CD4-positive, alpha-beta T cell (primary cell): Measurements from ENCODE around the gene IL15. TPM values are rescaled to one million over a fixed set of nuclear protein-coding genes. Genes with fewer than 3 reads are reported as not detected.

Source experiments
- ATAC-seq: fragments of 200-7000 bp; cut with Tn5 transposase; one replicate; pipeline ENCODE4 v1.10.0; 2022; ENCODE audit warnings: mild to moderate bottlenecking; ENCODE audit not compliant: poor library complexity
- CTCF ChIA-PET: fragments of 350-600 bp; sonication (Branson Sonifier 250); formaldehyde crosslinking; loops from one replicate; lab custom pipeline; 2021; ENCODE audit warnings: antibody characterized with exemption, inconsistent platforms; lab: Charles Lee
- POLR2A ChIA-PET: fragments of 350-600 bp; sonication (Branson Sonifier 250); formaldehyde crosslinking; loops from one replicate; lab custom pipeline; 2021; ENCODE audit warnings: antibody characterized with exemption, inconsistent platforms; lab: Charles Lee
- DNase-seq, 14 experiments: peaks; one replicate each; pipeline ENCODE4 v3.0.0-alpha.2; 2013 to 2020; ENCODE audit warnings: mixed read lengths in 2 of 14
- H3K27ac ChIP-seq, 2 donors: one replicate each; pipeline versions ENCODE4 v1.5.1 to v1.7.0; 2013; ENCODE audit warnings: low read length in 2 of 2, low read depth in 1 of 2, mild to moderate bottlenecking in 1 of 2
- H3K27me3 ChIP-seq, 2 experiments: 1 replicate in 1 of 2; 2 replicates in 1 of 2; pipeline versions ENCODE4 v1.6.1 to v1.7.0; 2013; ENCODE audit warnings: low read length in 2 of 2, control low read depth in 1 of 2, mild to moderate bottlenecking in 1 of 2, moderate library complexity in 1 of 2; ENCODE audit not compliant: insufficient read depth in 2 of 2, control insufficient read depth in 1 of 2
- H3K36me3 ChIP-seq: one replicate; pipeline ENCODE4 v1.6.1; 2013; ENCODE audit warnings: low read length, control low read depth; ENCODE audit not compliant: insufficient read depth
- H3K4me1 ChIP-seq: one replicate; pipeline ENCODE4 v1.6.1; 2013; ENCODE audit warnings: low read length, control low read depth; ENCODE audit not compliant: insufficient read depth
- H3K4me3 ChIP-seq: one replicate; pipeline ENCODE4 v1.5.1; 2013; ENCODE audit warnings: mild to moderate bottlenecking, low read length, moderate library complexity
- H3K9me3 ChIP-seq, 2 experiments: 1 replicate in 1 of 2; 2 replicates in 1 of 2; pipeline versions ENCODE4 v1.6.1 to v1.7.0; 2013; ENCODE audit warnings: low read length in 2 of 2, mild to moderate bottlenecking in 2 of 2, control low read depth in 1 of 2, moderate library complexity in 1 of 2; ENCODE audit not compliant: control insufficient read depth in 1 of 2, insufficient read depth in 1 of 2
- H3K27ac Mint-ChIP-seq: one replicate; pipeline ENCODE4 v1.8.0; 2020; ENCODE audit warnings: mixed read lengths
- H3K27me3 Mint-ChIP-seq: one replicate; pipeline ENCODE4 v1.8.0; 2021; ENCODE audit warnings: mixed read lengths
- H3K36me3 Mint-ChIP-seq: one replicate; pipeline ENCODE4 v1.8.0; 2021; ENCODE audit warnings: low read depth, mixed read lengths
- H3K4me1 Mint-ChIP-seq: one replicate; pipeline ENCODE4 v1.8.0; 2021; ENCODE audit warnings: low read depth, mixed read lengths
- H3K4me3 Mint-ChIP-seq: one replicate; pipeline ENCODE4 v1.8.0; 2020; ENCODE audit warnings: mild to moderate bottlenecking, mixed read lengths
- H3K9me3 Mint-ChIP-seq: one replicate; pipeline ENCODE4 v1.8.0; 2020; ENCODE audit warnings: mixed read lengths
- CTCF ChIP-seq: fragments of 200-600 bp; IDR thresholded peaks from one replicate; pipeline ENCODE4 v1.8.0; 2022; ENCODE audit warnings: antibody characterized with exemption, mild to moderate bottlenecking
- intact Hi-C, 2 experiments: fragments of 100-400 bp; cut with DNase I in 1 of 2; cut with micrococcal nuclease in 1 of 2; formaldehyde crosslinking; loops; one replicate each; pipeline versions ENCODE4 v1.15.1 to v1.9.0; 2023 to 2025; cut with DNase I, micrococcal nuclease
- total RNA-seq, 174 experiments: library from RNA in 2 of 174; stranded (reverse) in 2 of 174; gene quantifications; one replicate each; pipeline ENCODE4 v1.2.3 and lab custom pipeline; 2021 to 2026

Gene IL15
- total RNA-seq, 2 experiments from 2014 or later, result 0.60 to 1.3 TPM

- Mint-ChIP-seq H3K4me1 (no peaks in the 10 kb centered on the region), H3K27me3 (no peaks in the 10 kb centered on the region), H3K4me3 (no peak overlapping the region), H3K36me3 (no peaks in the 10 kb centered on the region), H3K27ac (no peak overlapping the region), H3K9me3 (no peaks in the 10 kb centered on the region)
- ChIA-PET CTCF (no interaction called here), POLR2A (no interaction called here)
- ATAC-seq (no peak), DNase-seq (no peak)
- Histone ChIP-seq H3K9me3 (no peaks in the 10 kb centered on the region), H3K27me3 (no peaks in the 10 kb centered on the region), H3K36me3 (no peaks in the 10 kb centered on the region), H3K4me3 (no peak overlapping the region), H3K4me1 (no peaks in the 10 kb centered on the region), H3K27ac (no peak overlapping the region)
- no peak for TF ChIP-seq CTCF
- intact Hi-C loops, result no loop called here
Measured at GRCh38 chr4:141656031-141656430, 19.6 kb downstream of the IL15 start.

GRCh38 chr4:141657550-141658250 is 21.3 kb downstream of the IL15 start:
- H3K9me3 ChIP-seq, result no peaks in the 10 kb centered on the region
- H3K27ac ChIP-seq, result no peak overlapping the region
- Mint-ChIP-seq H3K9me3 (no peaks in the 10 kb centered on the region), H3K4me3 (no peak overlapping the region), H3K27me3 (no peaks in the 10 kb centered on the region), H3K36me3 (no peaks in the 10 kb centered on the region), H3K27ac (no peak overlapping the region), H3K4me1 (no peaks in the 10 kb centered on the region)
- DNase-seq (no peak), ATAC-seq (no peak)
- H3K4me1 ChIP-seq, result no peaks in the 10 kb centered on the region
- intact Hi-C loops, result no loop called here
- no peaks in the 10 kb centered on the region for H3K27me3 ChIP-seq
- H3K36me3 ChIP-seq, result no peaks in the 10 kb centered on the region
- H3K4me3 ChIP-seq, result no peak overlapping the region
- POLR2A ChIA-PET, result no interaction called here
- CTCF ChIA-PET, result interaction anchor here (1.0 to 1.2 kb wide), 2 partner anchors 11 to 29 kb away, joined by 3 to 6 read pairs; no protein-coding TSS in a partner anchor
- no peak for TF ChIP-seq CTCF

- H3K27ac Mint-ChIP-seq, result no peak overlapping the region
- H3K9me3 Mint-ChIP-seq, result no peaks in the 10 kb centered on the region
- H3K27me3 ChIP-seq, result no peaks in the 10 kb centered on the region
- no peaks in the 10 kb centered on the region for H3K36me3 ChIP-seq
- no peaks in the 10 kb centered on the region for H3K9me3 ChIP-seq
- H3K27ac ChIP-seq, result no peak overlapping the region
- H3K4me3 ChIP-seq, result no peak overlapping the region
- no peak for TF ChIP-seq CTCF
- intact Hi-C loops, result no loop called here
- POLR2A ChIA-PET, result no interaction called here
- no peaks in the 10 kb centered on the region for H3K4me1 Mint-ChIP-seq
- no peaks in the 10 kb centered on the region for H3K27me3 Mint-ChIP-seq
- no peak overlapping the region for H3K4me3 Mint-ChIP-seq
- H3K4me1 ChIP-seq, result no peaks in the 10 kb centered on the region
- CTCF ChIA-PET, result interaction anchor here (1.2 kb wide), 1 partner anchor 30 kb away, joined by 3 read pairs; no protein-coding TSS in a partner anchor
- ATAC-seq (no peak), DNase-seq (no peak)
- no peaks in the 10 kb centered on the region for H3K36me3 Mint-ChIP-seq
Measured at GRCh38 chr4:141658309-141658708, 21.9 kb downstream of the IL15 start.
